Measurements from ENCODE around the gene UNG. TPM values are rescaled to one million over a fixed set of nuclear protein-coding genes. Genes with fewer than 3 reads are reported as not detected.
A peak's percentile ranks its signal among the peaks of the same experiment; 100 is the strongest.

The UNG gene
- total and polyA plus RNA-seq, 4 donors = 11.8 to 17.8 (median 14.9) TPM

- 17 to 44% methylated on average over 28 of the region's 28 CpGs for whole genome bisulfite sequencing, 2 donors
- peak overlapping the region; percentile 91 to 96 for H3K27ac ChIP-seq (ENCODE audit: low read depth in 1 of 2, low read length in 1 of 2)
- no peak for TF ChIP-seq CTCF (IDR thresholded peaks at IDR 0.05; ENCODE audit: control extremely low read depth, extremely low read depth)
- H3K9me3 ChIP-seq (ENCODE audit: control insufficient read depth in 4 of 4, insufficient read depth in 3 of 4, low read length in 3 of 4) = no peaks in the 10 kb centered on the region
- no peaks in the 10 kb centered on the region for H3K27me3 ChIP-seq (ENCODE audit: control insufficient read depth in 3 of 3, insufficient read depth in 3 of 3, low read length in 2 of 3)
- peak; percentile 91 to 95 (median 94) for DNase-seq
- H3K36me3 ChIP-seq (ENCODE audit: control insufficient read depth in 4 of 4, insufficient read depth in 4 of 4, low read length in 4 of 4) = peaks cover 6 to 18% (median 11%) of the 10 kb centered on the region in 4 donors
- H3K9ac ChIP-seq (ENCODE audit: insufficient read depth in 1 of 2, low read length in 2 of 2) = peak overlapping the region in 1 of 2 donors; percentile 55
- H3K4me1 ChIP-seq (ENCODE audit: control insufficient read depth in 5 of 5, insufficient read depth in 5 of 5, low read length in 5 of 5) = peaks cover 6 to 27% (median 9%) of the 10 kb centered on the region in 5 donors
- H3K4me3 ChIP-seq = peak overlapping the region; percentile 50
- ATAC-seq (ENCODE audit: insufficient read depth, low FRiP score) = peak; percentile 93
These were observed 13.6 kb downstream of the UNG start for GRCh38 chr12:109110988-109111495.

DNA sequence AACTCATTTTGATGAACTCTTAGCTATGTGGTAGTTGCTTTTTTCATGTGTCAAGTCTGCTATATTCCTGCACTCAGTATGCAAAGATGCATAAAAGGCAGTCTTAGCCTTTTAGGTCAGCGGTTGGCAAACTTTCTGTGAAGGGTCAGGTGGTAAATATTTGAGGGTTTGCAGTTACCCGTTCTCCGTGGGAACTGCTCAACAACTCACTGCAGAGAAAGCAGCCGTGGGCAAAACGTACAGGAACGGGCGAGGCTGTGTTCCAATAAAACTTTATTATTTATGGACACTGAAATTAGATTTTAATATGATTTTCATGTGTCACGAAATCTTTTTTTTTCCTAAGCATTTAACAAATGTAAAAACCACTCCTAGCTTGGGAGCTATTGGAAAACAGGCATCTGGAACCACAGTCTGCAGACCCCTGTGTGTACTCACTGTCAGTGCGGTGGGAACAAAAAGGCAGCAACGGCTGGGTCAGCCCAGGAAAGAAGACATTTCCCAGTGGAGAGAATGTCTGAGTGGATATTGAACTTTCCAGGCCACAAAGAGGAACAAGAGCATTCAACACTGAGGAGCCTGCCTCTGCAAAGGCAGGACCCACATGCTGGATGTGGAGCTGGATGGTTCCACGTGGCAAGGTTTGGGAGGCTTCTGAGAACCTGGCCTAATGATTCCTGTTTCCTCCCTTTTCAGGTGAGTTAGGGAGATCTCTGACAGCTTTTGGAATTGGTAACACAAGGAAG, 15.5 kb downstream of the UNG start:
- no peak for TF ChIP-seq CTCF (IDR thresholded peaks at IDR 0.05; ENCODE audit: control extremely low read depth, extremely low read depth)
- ATAC-seq (ENCODE audit: insufficient read depth, low FRiP score) (no peak), DNase-seq (no peak)
- peaks cover 2 to 12% (median 7%) of the 10 kb centered on the region in 4 donors for H3K36me3 ChIP-seq (ENCODE audit: control insufficient read depth in 4 of 4, insufficient read depth in 4 of 4, low read length in 4 of 4)
- H3K27me3 ChIP-seq (ENCODE audit: control insufficient read depth in 3 of 3, insufficient read depth in 3 of 3, low read length in 2 of 3) = no peaks in the 10 kb centered on the region
- no peak overlapping the region for H3K9ac ChIP-seq (ENCODE audit: insufficient read depth in 1 of 2, low read length in 2 of 2)
- H3K9me3 ChIP-seq (ENCODE audit: control insufficient read depth in 4 of 4, insufficient read depth in 3 of 4, low read length in 3 of 4) = no peaks in the 10 kb centered on the region
- peak overlapping the region; percentile 47 to 92 for H3K27ac ChIP-seq (ENCODE audit: low read depth in 1 of 2, low read length in 1 of 2)
- WGBS, 2 donors = 82 to 84% methylated on average over 11 of the region's 11 CpGs
- peaks cover 7 to 27% (median 10%) of the 10 kb centered on the region in 5 donors for H3K4me1 ChIP-seq (ENCODE audit: control insufficient read depth in 5 of 5, insufficient read depth in 5 of 5, low read length in 5 of 5)
- no peak overlapping the region for H3K4me3 ChIP-seq

- H3K27me3 ChIP-seq (ENCODE audit: control insufficient read depth in 3 of 3, insufficient read depth in 3 of 3, low read length in 2 of 3) = no peaks in the 10 kb centered on the region
- H3K9ac ChIP-seq (ENCODE audit: insufficient read depth in 1 of 2, low read length in 2 of 2) = no peak overlapping the region
- TF ChIP-seq CTCF (IDR thresholded peaks at IDR 0.05; ENCODE audit: control extremely low read depth, extremely low read depth) = no peak
- WGBS, 2 donors = 84 to 95% methylated on average over 5 of the region's 5 CpGs
- H3K4me1 ChIP-seq (ENCODE audit: control insufficient read depth in 5 of 5, insufficient read depth in 5 of 5, low read length in 5 of 5) = peaks cover 7 to 27% (median 10%) of the 10 kb centered on the region in 5 donors
- no peak overlapping the region for H3K4me3 ChIP-seq
- no peaks in the 10 kb centered on the region for H3K9me3 ChIP-seq (ENCODE audit: control insufficient read depth in 4 of 4, insufficient read depth in 3 of 4, low read length in 3 of 4)
- peaks cover 0 to 6% (median 3%) of the 10 kb centered on the region in 4 donors for H3K36me3 ChIP-seq (ENCODE audit: control insufficient read depth in 4 of 4, insufficient read depth in 4 of 4, low read length in 4 of 4)
- H3K27ac ChIP-seq (ENCODE audit: low read depth in 1 of 2, low read length in 1 of 2) = peak overlapping the region in 1 of 2 donors; percentile 92
- ATAC-seq (ENCODE audit: insufficient read depth, low FRiP score) (no peak), DNase-seq (no peak)
These were observed 16.4 kb downstream of the UNG start for GRCh38 chr12:109113661-109114321.
